ENCODE measurements around the gene C11orf86.
"Not testable (repeated sequence)": the region's sequence is repeated elsewhere in the genome, so short reads cannot be mapped to it uniquely, and the experiment has no call there.

C11orf86 gene

DNA sequence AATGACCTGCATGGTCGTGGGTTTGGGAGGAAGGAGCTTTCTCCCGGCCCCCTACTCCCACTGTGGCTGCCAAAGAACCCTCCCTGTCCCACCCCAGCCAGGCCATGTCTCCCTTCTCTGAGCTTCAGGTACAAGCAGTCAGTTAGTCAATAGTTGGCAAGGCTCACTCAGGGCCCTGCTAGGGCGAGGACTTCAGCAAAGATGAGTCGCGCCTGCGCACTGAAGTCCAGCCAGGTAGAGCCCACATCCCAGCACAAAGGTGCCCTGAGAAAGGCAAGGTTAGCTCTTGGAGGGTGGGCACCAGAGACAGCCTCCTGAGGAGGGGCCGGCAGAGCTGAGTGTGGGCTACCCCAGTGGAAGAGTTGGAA, 11.1 kb downstream of the C11orf86 start:
- in situ Hi-C loops (cut with HindIII; ENCODE audit: low pct_unique_long_range_greater_than_20kb, low sequenced_read_pairs), result no loop called here
- TF ChIP-seq JUND (IDR thresholded peaks at IDR 0.05; ENCODE audit: low read depth), result no peak
- no peak for DNase-seq (ENCODE audit: low read depth in 1 of 2, low spot score in 1 of 2)

DNA sequence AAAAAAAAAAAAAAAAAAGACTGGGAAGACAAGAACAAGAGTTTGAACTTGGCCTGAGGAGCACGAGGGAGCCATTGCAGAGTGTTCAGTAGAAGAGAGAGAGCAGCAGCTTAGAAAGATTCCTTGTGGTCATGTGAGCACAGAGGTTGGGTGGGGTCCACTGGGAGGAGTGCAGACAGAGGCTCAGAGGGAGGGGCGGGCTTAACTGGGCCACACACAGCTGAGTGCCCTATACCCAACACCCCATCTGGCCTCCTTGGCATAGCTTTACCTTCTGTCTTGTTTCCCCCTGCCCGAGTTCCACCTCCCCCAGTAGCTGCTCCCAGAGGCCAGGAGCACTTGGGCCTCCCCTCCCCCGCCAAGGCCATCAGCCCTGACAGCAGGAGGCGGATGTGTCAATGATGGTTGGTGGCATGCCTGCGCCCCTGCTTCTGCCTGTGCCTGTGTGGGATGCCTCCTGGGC, 12.1 kb downstream of the C11orf86 start:
- DNase-seq (ENCODE audit: low read depth in 1 of 2, low spot score in 1 of 2), result no peak
- no peak for TF ChIP-seq JUND (IDR thresholded peaks at IDR 0.05; ENCODE audit: low read depth)
- in situ Hi-C loops (cut with HindIII; ENCODE audit: low pct_unique_long_range_greater_than_20kb, low sequenced_read_pairs), result no loop called here

DNA sequence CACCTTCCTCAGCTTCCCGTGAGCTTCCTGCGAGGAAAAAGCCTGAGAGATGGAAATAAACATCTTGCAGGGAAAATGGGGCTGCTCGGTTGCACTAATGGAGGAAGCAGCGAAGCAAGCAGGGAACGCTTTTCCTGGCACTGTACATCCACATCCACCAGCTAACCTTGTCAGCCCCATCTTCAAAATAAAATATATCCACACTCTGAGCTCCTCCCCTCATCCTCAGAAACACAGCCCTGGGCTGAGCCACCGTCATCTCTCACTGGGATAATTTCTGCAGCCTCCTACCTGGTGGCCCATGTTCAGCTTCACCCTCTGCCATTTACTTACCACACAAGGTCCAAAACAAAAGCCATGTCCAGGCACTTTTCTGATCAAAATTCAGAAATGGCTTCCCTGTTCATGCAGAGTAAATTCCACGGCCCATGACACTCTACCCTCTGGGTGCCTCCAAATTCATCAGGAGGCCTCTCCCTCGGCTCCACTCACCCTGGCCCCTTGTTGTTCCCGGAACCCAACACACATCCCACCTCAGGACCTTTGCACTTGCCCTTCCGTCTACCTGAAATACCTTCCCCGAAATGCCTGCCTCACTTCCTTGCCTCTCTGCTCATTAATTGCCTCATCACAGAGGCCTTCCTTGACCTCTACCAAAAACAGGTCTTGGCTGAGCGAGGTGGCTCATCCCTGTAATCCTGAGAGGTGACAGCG, 13.0 kb downstream of the C11orf86 start:
- no peak for DNase-seq (ENCODE audit: low read depth in 1 of 2, low spot score in 1 of 2)
- no peak for TF ChIP-seq JUND (IDR thresholded peaks at IDR 0.05; ENCODE audit: low read depth)
- in situ Hi-C loops (cut with HindIII; ENCODE audit: low pct_unique_long_range_greater_than_20kb, low sequenced_read_pairs), result no loop called here

DNA sequence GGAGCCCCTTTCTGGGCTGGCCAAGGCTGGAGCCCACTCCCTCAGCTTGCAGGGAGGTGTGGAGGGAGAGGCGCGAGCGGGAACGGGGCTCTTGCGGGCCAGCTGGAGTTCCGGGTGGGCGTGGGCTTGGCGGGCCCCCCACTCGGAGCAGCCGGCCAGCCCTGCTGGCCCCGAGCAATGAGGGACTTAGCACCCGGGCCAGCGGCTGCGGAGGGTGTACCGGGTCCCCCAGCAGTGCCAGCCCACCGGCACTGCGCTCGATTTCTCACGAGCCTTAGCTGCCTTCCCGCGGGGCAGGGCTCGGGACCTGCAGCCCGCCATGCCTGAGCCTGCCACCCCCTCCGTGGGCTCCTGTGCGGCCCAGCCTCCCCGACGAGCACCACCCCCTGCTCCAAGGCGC, 13.6 kb downstream of the C11orf86 start:
- in situ Hi-C loops (cut with HindIII; ENCODE audit: low pct_unique_long_range_greater_than_20kb, low sequenced_read_pairs); DNase-seq (ENCODE audit: low read depth in 1 of 2, low spot score in 1 of 2): not testable (repeated sequence)

DNA sequence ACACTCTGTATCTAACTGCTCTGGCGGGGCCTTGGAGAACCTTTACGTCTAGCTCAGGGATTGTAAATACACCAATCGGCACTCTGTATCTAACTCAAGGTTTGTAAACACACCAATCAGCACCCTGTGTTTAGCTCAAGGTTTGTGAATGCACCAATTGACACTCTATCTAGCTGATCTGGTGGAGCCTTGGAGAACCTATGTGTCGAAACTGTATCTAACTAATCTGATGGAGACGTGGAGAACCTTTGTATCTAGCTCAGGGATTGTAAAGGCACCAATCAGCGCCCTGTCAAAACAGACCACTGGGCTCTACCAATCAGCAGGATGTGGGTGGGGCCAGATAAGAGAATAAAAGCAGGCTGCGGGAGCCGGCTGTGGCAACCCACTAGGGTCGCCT, 14.3 kb downstream of the C11orf86 start:
- DNase-seq (ENCODE audit: low read depth in 1 of 2, low spot score in 1 of 2); in situ Hi-C loops (cut with HindIII; ENCODE audit: low pct_unique_long_range_greater_than_20kb, low sequenced_read_pairs): not testable (repeated sequence)

DNA sequence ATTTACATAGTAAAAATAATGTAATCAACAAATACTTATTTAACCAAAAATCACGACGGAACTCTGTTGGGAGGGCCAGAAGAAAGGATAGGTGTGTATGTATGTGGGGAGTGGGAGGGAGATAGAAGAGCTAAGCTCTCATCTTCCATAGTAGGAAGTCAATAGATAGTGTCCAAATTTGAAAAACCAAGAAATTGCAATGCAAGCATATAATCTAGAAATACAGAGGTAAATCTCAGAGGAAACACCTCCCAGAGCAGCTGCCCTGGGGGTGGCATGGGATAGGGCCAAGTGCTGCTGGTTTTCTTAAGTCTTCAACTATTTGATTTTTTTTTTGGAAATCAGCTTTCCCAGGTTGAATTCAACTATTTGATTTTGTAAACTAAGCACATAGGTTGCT, 16.9 kb downstream of the C11orf86 start:
- TF ChIP-seq JUND (IDR thresholded peaks at IDR 0.05; ENCODE audit: low read depth), result no peak
- no peak for DNase-seq (ENCODE audit: low read depth in 1 of 2, low spot score in 1 of 2)
- in situ Hi-C loops (cut with HindIII; ENCODE audit: low pct_unique_long_range_greater_than_20kb, low sequenced_read_pairs), result no loop called here

DNA sequence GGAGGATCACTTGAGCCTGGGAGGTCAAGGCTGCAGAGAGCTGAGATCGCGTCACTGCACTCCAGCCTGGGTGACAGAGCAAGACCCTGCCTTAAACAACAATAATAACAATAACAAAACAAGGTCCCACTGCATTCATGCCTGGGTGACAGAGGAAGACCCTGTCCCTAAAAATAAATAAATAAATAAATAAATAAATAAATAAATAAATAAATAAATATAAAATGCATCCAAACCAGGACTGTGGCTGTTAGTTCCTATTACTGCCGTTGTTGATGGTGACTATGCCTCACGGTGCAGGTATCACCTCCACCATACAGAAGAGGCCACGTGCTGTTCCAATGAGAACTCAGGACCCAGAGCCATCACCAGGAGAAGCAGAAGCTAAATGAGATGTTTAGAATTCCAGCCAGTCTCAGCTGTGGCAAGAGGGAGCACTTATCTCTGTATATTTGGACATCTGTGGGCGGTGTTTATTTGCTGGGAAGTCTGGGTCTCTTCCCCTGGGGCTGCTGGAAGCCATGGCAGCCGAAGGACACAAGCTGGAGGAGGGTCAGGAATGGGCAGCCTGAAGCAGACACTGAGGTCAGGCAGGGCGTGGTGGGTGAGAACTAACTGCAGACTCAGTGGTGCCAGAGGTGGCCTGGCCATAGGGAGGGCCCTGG, 21.6 kb downstream of the C11orf86 start:
- TF ChIP-seq JUND (IDR thresholded peaks at IDR 0.05; ENCODE audit: low read depth), result no peak
- peak in 1 of 2 experiments; percentile 34 for DNase-seq (ENCODE audit: low read depth in 1 of 2, low spot score in 1 of 2)
- in situ Hi-C loops (cut with HindIII; ENCODE audit: low pct_unique_long_range_greater_than_20kb, low sequenced_read_pairs), result no loop called here

DNA sequence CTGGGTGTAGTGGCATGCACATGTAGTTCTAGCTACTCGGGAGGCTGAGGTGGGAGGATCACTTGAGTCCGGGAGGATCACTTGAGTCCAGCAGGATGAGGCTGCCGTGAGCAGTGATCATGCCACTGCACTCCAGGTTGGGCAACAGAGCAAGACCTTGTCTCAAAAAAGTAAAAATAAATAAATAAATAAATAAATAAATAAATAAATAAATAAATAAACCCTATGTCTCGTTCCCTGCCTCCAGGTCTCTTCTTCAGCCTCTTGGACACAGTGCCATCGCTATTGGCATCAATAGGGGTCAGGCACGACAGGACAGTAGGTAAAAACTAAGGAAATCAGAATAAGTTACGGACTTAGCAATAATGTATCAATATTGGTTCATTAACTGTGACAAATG, 24.5 kb downstream of the C11orf86 start:
- in situ Hi-C loops (cut with HindIII; ENCODE audit: low pct_unique_long_range_greater_than_20kb, low sequenced_read_pairs), result no loop called here
- no peak for TF ChIP-seq JUND (IDR thresholded peaks at IDR 0.05; ENCODE audit: low read depth)
- DNase-seq (ENCODE audit: low read depth in 1 of 2, low spot score in 1 of 2), result no peak

DNA sequence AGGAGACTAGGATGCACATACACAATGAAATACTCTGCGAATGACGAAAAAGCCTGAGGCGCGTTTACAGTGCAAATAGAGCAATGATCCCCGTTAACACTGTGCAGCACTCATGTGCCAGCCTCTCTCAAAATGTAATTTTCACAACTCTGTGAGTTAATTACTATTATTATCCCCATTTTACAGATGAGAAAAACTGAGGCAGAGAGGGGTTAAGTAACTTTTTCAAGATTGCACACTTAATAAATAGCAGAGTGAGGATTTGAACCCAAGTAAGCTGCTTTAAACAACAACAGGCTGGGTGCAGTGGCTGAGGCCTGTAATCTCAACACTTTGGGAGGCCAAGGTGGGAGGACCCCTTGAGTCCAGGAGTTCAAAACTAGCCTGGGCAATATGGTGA, 26.2 kb downstream of the C11orf86 start:
- no peak for DNase-seq (ENCODE audit: low read depth in 1 of 2, low spot score in 1 of 2)
- no peak for TF ChIP-seq JUND (IDR thresholded peaks at IDR 0.05; ENCODE audit: low read depth)
- in situ Hi-C loops (cut with HindIII; ENCODE audit: low pct_unique_long_range_greater_than_20kb, low sequenced_read_pairs), result no loop called here

DNA sequence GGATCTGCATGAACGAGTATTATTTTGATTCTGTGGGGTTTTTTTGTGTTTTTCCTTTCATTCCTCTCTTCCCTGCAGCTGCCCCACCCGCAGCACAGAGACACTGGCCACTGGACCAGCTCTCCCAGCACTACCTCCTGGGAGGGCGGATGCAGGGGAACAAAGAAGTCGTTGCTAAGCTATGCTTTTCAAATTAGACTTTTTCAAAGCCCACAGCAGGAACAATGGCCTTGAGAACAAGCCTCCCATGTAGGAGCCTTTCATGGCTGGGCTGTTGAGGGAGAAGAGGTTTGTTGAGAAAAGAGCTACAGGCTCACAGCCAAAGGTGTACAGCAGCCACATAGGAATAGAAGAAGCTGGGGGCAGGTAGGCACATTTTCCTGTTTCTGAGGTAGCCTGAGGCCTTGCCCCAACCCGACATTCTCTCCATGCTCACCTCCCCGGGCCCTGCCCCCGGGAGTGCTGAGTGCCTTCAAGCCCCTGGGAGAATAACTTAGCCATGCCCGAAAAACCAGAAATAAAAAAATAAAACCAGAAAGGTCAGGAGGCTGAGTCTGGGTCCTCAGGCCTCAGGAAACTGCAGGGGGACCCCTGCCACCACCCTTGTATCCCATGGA, 27.3 kb downstream of the C11orf86 start:
- no peak for DNase-seq (ENCODE audit: low read depth in 1 of 2, low spot score in 1 of 2)
- in situ Hi-C loops (cut with HindIII; ENCODE audit: low pct_unique_long_range_greater_than_20kb, low sequenced_read_pairs), result no loop called here
- no peak for TF ChIP-seq JUND (IDR thresholded peaks at IDR 0.05; ENCODE audit: low read depth)

DNA sequence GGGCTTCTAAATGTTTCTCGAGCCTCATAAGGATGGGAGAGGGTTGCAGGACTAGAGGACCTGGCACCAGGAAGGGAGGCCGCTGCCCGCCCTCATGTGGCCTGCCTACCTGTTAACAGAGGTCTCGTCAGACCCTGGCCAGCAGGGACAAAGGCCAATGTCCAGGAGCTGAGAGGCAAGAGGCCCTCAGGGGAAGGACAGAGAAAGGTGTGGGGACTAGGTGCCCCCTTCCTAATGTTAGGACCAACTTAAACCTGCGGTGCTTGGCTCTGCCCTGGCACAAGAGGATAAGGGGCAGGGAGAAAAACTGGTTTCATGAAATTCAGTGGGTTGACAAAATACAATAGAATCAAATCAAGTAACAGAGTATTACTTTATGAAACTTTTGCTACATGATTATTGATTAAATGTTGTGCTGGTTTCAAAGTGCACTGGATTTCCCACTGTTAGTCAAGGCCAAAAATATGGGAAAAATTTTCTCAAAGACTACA, 27.9 kb downstream of the C11orf86 start:
- in situ Hi-C loops (cut with HindIII; ENCODE audit: low pct_unique_long_range_greater_than_20kb, low sequenced_read_pairs), result no loop called here
- TF ChIP-seq JUND (IDR thresholded peaks at IDR 0.05; ENCODE audit: low read depth), result no peak
- no peak for DNase-seq (ENCODE audit: low read depth in 1 of 2, low spot score in 1 of 2)

DNA sequence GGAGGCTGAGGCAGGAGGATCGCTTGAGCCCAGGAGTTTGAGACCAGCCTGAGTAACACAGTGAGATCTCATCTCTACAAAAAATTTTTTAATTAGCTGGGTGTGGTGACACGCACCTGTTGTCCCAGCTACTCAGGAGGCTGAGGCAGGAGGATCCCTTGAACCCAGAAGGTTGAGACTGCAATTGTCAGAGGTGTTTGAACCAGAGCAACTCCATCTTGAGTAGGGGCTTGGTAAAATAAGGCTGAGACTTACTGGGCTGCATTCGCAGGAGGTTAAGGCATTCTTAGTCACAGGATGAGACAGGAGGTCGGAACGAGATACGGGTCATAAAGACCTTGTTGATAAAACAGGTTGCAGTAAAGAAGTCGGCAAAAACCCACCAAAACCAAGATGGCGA, 30.1 kb downstream of the C11orf86 start:
- DNase-seq (ENCODE audit: low read depth in 1 of 2, low spot score in 1 of 2), result not testable (repeated sequence)

More for the DNA sequence above, 30.1 kb downstream of the C11orf86 start:
- in situ Hi-C loops (cut with HindIII; ENCODE audit: low pct_unique_long_range_greater_than_20kb, low sequenced_read_pairs), result not testable (repeated sequence)

Measured in T47D (cell line).